D721Med (cell line): ENCODE measurements around the gene PMIS2.

Experiments
- DNase-seq: peaks from one replicate; pipeline ENCODE4 v3.0.0; 2011; ENCODE audit warnings: low spot score; ENCODE audit not compliant: insufficient read length
- FAIRE-seq: peaks from 2 replicates; lab custom pipeline; 2011; peaks lifted over from hg19 to GRCh38; lab: Jason Lieb, UNC
- TF ChIP-seq, protein P1 (sequence below): IDR thresholded peaks from 2 replicates; pipeline ENCODE4 v1.5.1; 2012; ENCODE audit warnings: mild to moderate bottlenecking, control low read depth; ENCODE audit not compliant: insufficient read depth; ENCODE audit errors: missing control alignments

The PMIS2 gene

DNA sequence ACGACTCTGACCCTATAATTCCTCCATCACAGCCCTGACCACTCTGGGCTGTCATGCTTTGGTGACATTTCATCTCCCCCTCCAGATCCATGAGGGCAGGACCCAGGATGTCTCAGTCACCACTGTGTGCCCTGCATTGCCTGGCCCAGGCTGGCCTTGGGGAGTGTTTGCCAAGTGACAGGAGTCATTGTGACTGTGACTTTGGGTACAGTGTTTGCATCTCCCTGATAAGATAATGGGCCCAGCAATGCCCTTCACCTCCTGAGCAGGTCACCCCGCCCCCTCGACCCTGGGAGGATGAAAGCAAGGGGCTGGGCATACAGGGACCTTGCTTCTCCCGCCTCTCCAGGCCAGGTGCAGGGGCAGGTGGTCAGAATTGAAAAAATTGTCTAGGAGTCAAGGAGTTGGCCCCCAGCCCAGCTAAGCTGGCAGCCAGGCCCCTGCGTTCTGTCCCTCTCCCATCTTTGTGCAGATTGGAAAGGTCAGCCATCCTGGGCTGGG, 16.6 kb upstream of the PMIS2 start:
- FAIRE-seq: no peak
- TF ChIP-seq, protein P1, sequence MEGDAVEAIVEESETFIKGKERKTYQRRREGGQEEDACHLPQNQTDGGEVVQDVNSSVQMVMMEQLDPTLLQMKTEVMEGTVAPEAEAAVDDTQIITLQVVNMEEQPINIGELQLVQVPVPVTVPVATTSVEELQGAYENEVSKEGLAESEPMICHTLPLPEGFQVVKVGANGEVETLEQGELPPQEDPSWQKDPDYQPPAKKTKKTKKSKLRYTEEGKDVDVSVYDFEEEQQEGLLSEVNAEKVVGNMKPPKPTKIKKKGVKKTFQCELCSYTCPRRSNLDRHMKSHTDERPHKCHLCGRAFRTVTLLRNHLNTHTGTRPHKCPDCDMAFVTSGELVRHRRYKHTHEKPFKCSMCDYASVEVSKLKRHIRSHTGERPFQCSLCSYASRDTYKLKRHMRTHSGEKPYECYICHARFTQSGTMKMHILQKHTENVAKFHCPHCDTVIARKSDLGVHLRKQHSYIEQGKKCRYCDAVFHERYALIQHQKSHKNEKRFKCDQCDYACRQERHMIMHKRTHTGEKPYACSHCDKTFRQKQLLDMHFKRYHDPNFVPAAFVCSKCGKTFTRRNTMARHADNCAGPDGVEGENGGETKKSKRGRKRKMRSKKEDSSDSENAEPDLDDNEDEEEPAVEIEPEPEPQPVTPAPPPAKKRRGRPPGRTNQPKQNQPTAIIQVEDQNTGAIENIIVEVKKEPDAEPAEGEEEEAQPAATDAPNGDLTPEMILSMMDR: no peak
- DNase-seq: no peak

DNA sequence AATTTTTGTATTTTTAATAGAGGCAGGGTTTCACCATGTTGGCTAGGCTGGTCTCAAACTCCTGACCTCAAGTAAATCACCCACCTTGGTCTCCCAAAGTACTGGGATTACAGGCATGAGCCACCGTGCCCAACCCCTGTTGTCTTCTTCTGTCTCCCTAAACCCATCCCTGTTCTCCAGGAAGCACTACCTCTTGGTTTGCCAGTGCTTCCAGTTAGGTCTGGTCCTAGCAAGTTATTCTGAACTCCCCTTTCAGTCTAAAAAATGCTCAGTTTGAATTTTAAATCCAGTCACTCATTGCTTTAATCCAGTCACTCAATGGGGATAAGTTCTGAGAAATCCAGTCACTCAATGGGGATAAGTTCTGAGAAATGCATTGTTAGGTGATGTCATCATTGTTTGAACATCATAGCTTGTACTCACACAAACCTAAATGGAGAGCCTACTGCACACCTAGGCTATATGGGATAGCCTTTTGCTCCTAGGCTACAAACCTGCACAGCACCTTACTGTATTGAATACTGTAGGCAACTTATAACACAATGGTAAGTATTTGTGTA, 14.5 kb upstream of the PMIS2 start:
- TF ChIP-seq, protein P1: no peak
- no peak for FAIRE-seq
- DNase-seq: no peak

DNA sequence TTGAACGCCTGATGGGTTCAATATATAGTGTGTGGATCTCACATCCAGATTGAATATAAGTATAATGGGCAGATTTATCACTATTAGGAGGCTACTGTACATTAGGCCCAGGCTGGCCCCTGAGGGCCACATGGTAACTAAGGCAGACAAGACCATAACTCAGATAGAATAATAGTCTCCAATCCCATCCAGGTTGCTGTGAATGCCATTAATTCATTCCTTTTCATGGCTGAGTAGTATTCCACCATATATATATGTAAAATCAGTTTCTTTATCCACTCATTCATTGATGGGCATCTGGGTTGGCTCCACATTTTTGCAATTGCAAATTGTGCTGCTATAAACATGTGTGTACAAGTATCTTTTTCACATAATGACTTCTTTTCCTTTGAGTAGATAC, 8.1 kb upstream of the PMIS2 start:
- no peak for DNase-seq
- TF ChIP-seq, protein P1: no peak
- no peak for FAIRE-seq

DNA sequence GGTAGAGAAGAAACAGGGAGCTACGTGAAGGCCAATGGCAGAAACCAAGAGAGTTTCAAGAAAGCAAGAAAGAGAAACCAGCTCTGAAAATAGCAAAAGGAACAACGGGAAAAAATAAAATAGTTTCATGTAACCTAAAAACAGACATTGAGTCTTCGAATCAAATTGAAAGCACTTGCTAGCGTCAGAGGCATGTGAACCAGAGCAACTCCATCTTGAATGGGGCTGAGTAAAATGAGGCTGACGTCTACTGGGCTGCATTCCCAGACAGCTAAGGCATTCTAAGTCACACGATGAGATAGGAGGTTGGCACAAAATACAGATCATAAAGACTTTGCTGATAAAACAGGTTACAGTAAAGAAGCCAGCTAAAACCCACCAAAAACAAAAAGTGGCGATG, 7.3 kb upstream of the PMIS2 start:
- FAIRE-seq (no peak), DNase-seq (no peak)
- TF ChIP-seq, protein P1: no peak

DNA sequence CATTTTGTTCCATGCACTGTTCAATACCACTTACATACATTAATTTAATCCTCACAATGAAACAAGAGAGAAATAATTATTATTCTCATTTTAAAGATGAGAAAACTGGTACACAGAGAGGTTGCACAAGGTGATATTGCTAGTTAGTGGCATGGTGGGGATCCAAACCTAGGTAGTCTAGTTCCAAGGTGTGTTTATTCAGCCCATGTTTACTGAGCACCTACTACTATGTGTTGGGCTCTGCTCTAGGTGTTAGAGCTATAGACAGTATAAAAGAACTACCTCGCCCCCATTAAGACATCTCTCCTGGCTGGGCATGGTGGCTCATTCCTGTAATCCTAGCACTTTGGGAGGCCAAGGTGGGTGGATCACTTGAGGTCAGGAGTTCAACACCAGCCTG, 3.2 kb upstream of the PMIS2 start:
- FAIRE-seq (no peak), DNase-seq (no peak)
- TF ChIP-seq, protein P1: no peak

DNA sequence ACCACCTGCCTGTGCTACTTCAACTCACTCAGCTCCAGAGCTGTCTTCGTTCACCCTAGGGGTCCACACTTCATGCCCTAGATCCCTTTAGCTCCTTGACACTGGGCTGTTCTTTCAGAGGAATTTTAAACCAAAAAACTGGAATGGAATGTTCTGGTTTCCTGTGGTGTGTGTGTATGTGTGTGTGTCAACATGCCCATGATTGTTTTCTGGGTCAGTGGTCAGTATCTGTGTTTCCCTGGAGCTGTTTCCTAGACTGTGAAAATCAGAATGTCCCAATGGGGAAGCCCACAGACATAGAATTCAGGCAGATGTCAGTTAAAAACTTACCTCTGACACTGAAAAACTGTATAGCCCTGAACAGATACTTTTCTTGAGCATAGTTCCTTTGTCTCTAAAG, 1.3 kb downstream of the PMIS2 start:
- TF ChIP-seq, protein P1: no peak
- DNase-seq (no peak), FAIRE-seq (no peak)

DNA sequence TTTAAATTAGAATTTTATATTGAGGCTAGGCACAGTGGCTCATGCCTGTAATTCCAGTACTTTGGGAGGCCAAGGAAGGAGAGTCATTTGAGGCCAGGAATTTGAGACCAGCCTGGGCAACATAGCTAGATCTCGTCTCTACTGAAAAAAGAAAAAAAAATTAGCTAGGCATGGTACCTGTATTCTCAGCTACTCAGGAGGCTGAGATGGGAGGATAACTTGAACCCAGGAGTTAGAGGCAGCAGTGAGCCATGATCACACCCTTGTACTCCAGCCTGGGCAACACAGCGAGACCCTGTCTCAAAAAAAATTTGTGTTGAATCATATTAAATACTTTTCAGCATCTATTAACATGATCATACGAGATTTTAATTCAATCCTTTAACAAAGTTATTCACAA, 4.9 kb downstream of the PMIS2 start:
- no peak for FAIRE-seq
- no peak for DNase-seq
- TF ChIP-seq, protein P1: no peak
